Neuronal stem cell (in vitro differentiated cells): ENCODE measurements around the gene CCDC137.

Experiments
- DNase-seq: peaks from one replicate; pipeline ENCODE4 v3.0.0-alpha.2; 2013; ENCODE audit warnings: low spot score
- H2AFZ ChIP-seq: one replicate; pipeline ENCODE4 v1.6.1; 2013; ENCODE audit warnings: mild to moderate bottlenecking, low read length, inconsistent platforms
- H2AK5ac ChIP-seq: 2 replicates; pipeline ENCODE4 v1.6.1; 2013; ENCODE audit warnings: low read depth, mild to moderate bottlenecking, inconsistent platforms, low read length, moderate library complexity, mixed read lengths
- H2BK120ac ChIP-seq: 2 replicates; pipeline ENCODE4 v1.6.1; 2013; ENCODE audit warnings: low read depth, mild to moderate bottlenecking, inconsistent platforms, low read length, moderate library complexity, mixed read lengths
- H2BK12ac ChIP-seq: one replicate; pipeline ENCODE4 v1.6.1; 2013; ENCODE audit warnings: low read length, inconsistent platforms
- H2BK15ac ChIP-seq: 2 replicates; pipeline ENCODE4 v1.6.1; 2013; ENCODE audit warnings: mild to moderate bottlenecking, low read length, inconsistent platforms, mixed read lengths
- H2BK5ac ChIP-seq: one replicate; pipeline ENCODE4 v1.6.1; 2013; ENCODE audit warnings: inconsistent platforms, mild to moderate bottlenecking, low read length, moderate library complexity
- H3K14ac ChIP-seq: one replicate; pipeline ENCODE4 v1.6.1; 2013; ENCODE audit warnings: low read length, inconsistent platforms
- H3K18ac ChIP-seq: 2 replicates; pipeline ENCODE4 v1.6.1; 2013; ENCODE audit warnings: low read length, inconsistent platforms
- H3K23ac ChIP-seq: 2 replicates; pipeline ENCODE4 v1.6.1; 2013; ENCODE audit warnings: low read depth, mild to moderate bottlenecking, mixed read lengths, low read length, inconsistent platforms; ENCODE audit not compliant: poor library complexity
- H3K27ac ChIP-seq: replicated peaks from 3 replicates; pipeline ENCODE4 v1.5.1; 2013; ENCODE audit warnings: low read length, inconsistent platforms
- H3K27me3 ChIP-seq, 3 experiments: 2 replicates each; pipeline ENCODE4 v1.6.1; 2013; ENCODE audit warnings: low read length in 3 of 3, mild to moderate bottlenecking in 2 of 3, inconsistent platforms in 1 of 3, low read depth in 1 of 3, mixed read lengths in 1 of 3, moderate library complexity in 1 of 3; ENCODE audit not compliant: control insufficient read depth in 3 of 3, insufficient read depth in 3 of 3
- H3K36me3 ChIP-seq, 2 donors: replicated peaks in 1 of 2; 2 replicates each; pipeline ENCODE4 v1.6.1; 2013; ENCODE audit warnings: low read length in 2 of 2; ENCODE audit not compliant: control insufficient read depth in 2 of 2, insufficient read depth in 2 of 2
- H3K4ac ChIP-seq: 2 replicates; pipeline ENCODE4 v1.6.1; 2013; ENCODE audit warnings: inconsistent platforms, mild to moderate bottlenecking, low read length, moderate library complexity
- H3K4me1 ChIP-seq, 2 donors: 1 replicate in 1 of 2; 2 replicates in 1 of 2; pipeline ENCODE4 v1.6.1; 2013; ENCODE audit warnings: low read length in 2 of 2, low read depth in 1 of 2; ENCODE audit not compliant: control insufficient read depth in 2 of 2, insufficient read depth in 1 of 2
- H3K4me2 ChIP-seq: one replicate; pipeline ENCODE4 v1.6.1; 2013; ENCODE audit warnings: mild to moderate bottlenecking, low read length, inconsistent platforms; ENCODE audit not compliant: insufficient read depth, poor library complexity, severe bottlenecking
- H3K4me3 ChIP-seq, 2 donors: 2 replicates each; pipeline ENCODE4 v1.5.1; 2013; ENCODE audit warnings: low read length in 2 of 2, mild to moderate bottlenecking in 2 of 2, inconsistent platforms in 1 of 2, moderate library complexity in 1 of 2
- H3K79me1 ChIP-seq: one replicate; pipeline ENCODE4 v1.6.1; 2013; ENCODE audit warnings: low read depth, mild to moderate bottlenecking, inconsistent platforms, low read length, moderate library complexity
- H3K9ac ChIP-seq: one replicate; pipeline ENCODE4 v1.6.1; 2013; ENCODE audit warnings: mild to moderate bottlenecking, low read depth, low read length, inconsistent platforms; ENCODE audit not compliant: poor library complexity
- H3K9me3 ChIP-seq, 2 donors: replicated peaks in 1 of 2; 2 replicates each; pipeline versions ENCODE3 to v1.6.1; 2013; ENCODE audit warnings: low read length in 2 of 2, mild to moderate bottlenecking in 2 of 2, inconsistent platforms in 1 of 2, low read depth in 1 of 2, mixed read lengths in 1 of 2, moderate library complexity in 1 of 2; ENCODE audit not compliant: control insufficient read depth in 2 of 2, insufficient read depth in 1 of 2
- H4K8ac ChIP-seq: one replicate; pipeline ENCODE4 v1.6.1; 2013; ENCODE audit warnings: low read depth, mild to moderate bottlenecking, inconsistent platforms, low read length, moderate library complexity
- H4K91ac ChIP-seq: one replicate; pipeline ENCODE4 v1.6.1; 2013; ENCODE audit warnings: low read length, low read depth, mild to moderate bottlenecking, inconsistent platforms; ENCODE audit not compliant: poor library complexity
- WGBS, 2 donors: extraction: QIAGEN DNeasy Blood & Tissue Kit; methylation state at CpG; one replicate each; pipeline ENCODE4 v1.1.7; 2013; ENCODE audit warnings: missing lambda C conversion rate in 2 of 2, mixed read lengths in 1 of 2; ENCODE audit not compliant: insufficient read length in 2 of 2, insufficient replicate concordance in 1 of 2; ENCODE audit errors: extremely low coverage in 2 of 2; 5-methylcytosine and 5-hydroxymethylcytosine counted together

The CCDC137 gene

DNA sequence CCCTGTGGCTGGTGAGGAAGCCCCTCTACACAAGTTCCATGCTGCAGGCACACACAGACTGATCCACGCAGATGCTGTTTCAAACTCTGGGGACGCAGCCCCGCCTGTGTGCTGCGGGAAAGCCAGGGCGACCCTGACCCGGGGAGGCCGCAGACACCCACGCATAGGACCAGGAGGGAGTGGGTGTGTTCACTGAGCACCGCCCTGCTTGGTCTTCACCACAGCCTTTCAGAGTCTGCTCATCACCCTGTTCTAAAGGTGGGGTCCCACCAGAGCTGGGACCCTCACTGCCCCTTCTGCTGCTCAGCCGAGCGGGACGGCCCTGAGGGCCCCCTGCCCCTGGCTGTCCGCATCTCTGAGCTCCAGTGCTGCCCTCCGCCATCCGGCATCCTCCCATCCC, 22.0 kb upstream of the CCDC137 start:
- Histone ChIP-seq H3K9ac (no peak overlapping the region), H2BK12ac (peak overlapping the region; percentile 10), H3K9me3 (peaks cover 10 to 11% of the 10 kb centered on the region in 2 donors)

GRCh38 chr17:81644976-81645952, 21.3 kb upstream of the CCDC137 start:
- Histone ChIP-seq H3K4me3 (peak overlapping the region in 1 of 2 donors; percentile 3), H2AK5ac (no peak overlapping the region), H2BK120ac (no peak overlapping the region), H3K9me3 (peaks cover 11 to 12% of the 10 kb centered on the region in 2 donors), H2AFZ (no peak overlapping the region), H2BK12ac (peak overlapping the region; percentile 84), H3K23ac (peak overlapping the region; percentile 75), H3K14ac (peak overlapping the region; percentile 97), H3K79me1 (peaks cover 3% of the 10 kb centered on the region), H2BK5ac (no peak overlapping the region), H3K36me3 (peaks cover 0 to 3% of the 10 kb centered on the region in 2 donors), H3K9ac (peak overlapping the region; percentile 84), H3K27me3 (peaks cover 14 to 30% (median 22%) of the 10 kb centered on the region in 3 experiments), H2BK15ac (peak overlapping the region; percentile 64), H4K91ac (no peak overlapping the region), H3K18ac (no peak overlapping the region), H3K4me2 (no peak overlapping the region), H3K27ac (no peak overlapping the region), H4K8ac (no peak overlapping the region), H3K4me1 (peaks cover 0 to 2% of the 10 kb centered on the region in 2 donors), H3K4ac (no peak overlapping the region)
- DNase-seq = no peak
- WGBS, 2 donors = no CpG with 5 or more reads among the region's 29 CpGs

More for the DNA sequence above, 22.0 kb upstream of the CCDC137 start:
- Histone ChIP-seq H3K4me3 (no peak overlapping the region), H3K4me1 (peaks cover 0 to 2% of the 10 kb centered on the region in 2 donors), H3K79me1 (no peaks in the 10 kb centered on the region), H4K91ac (no peak overlapping the region), H3K4me2 (no peak overlapping the region), H3K18ac (peak overlapping the region; percentile 48), H3K14ac (peak overlapping the region; percentile 6), H2BK15ac (peak overlapping the region; percentile 37), H4K8ac (no peak overlapping the region), H3K36me3 (peaks cover 0 to 3% of the 10 kb centered on the region in 2 donors), H3K27ac (no peak overlapping the region), H3K27me3 (peaks cover 14 to 26% (median 22%) of the 10 kb centered on the region in 3 experiments), H2BK120ac (no peak overlapping the region), H3K23ac (peak overlapping the region; percentile 20), H2AFZ (no peak overlapping the region), H2AK5ac (no peak overlapping the region), H3K4ac (peak overlapping the region; percentile 37), H2BK5ac (no peak overlapping the region)
- WGBS, 2 donors = no CpG with 5 or more reads among the region's 15 CpGs
- no peak for DNase-seq

DNA sequence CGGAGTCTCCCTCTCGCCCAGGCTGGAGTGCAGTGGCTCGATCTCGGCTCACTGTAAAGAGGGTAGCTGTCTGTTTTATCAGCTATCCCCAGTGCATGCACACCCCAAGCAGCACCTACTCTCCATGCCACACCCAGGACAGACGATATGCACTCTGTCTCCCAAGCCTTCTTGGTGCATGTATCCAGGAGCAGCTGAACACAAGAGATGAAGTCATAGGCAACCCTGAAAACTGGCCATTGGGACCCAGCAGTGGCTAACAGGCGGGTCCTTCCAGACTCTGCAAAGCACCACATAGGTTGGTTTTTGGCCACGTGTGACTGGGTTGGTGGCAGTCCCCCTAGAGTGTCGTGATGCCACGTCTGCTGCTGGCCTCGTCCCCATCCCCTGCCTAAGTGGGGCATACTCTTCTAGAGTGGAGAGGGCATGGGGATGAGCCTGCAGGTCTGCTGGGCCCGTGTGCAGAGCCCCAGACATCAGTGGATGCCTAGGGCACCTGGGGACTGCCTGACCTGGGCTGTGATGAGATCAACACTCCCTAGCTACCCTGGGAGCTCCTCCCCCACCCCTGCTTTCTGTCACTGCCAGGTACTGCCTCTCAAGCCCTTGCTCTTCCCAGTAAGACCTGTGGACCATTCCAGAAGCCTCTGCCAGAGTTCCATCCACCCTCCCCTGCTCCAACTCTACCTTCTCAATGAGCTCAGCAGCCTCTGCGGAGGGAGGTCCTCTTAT, 19.5 kb upstream of the CCDC137 start:
- H2BK120ac ChIP-seq = no peak overlapping the region
- H3K9me3 ChIP-seq = peaks cover 11 to 12% of the 10 kb centered on the region in 2 donors
- peaks cover 14 to 30% (median 22%) of the 10 kb centered on the region in 3 experiments for H3K27me3 ChIP-seq
- peaks cover 0 to 3% of the 10 kb centered on the region in 2 donors for H3K36me3 ChIP-seq
- no peak overlapping the region for H3K27ac ChIP-seq
- peaks cover 4% of the 10 kb centered on the region for H3K79me1 ChIP-seq
- H3K4me1 ChIP-seq = peaks cover 0 to 4% of the 10 kb centered on the region in 2 donors
- no peak overlapping the region for H2BK15ac ChIP-seq
- H4K8ac ChIP-seq = no peak overlapping the region
- H3K14ac ChIP-seq = no peak overlapping the region
- no peak overlapping the region for H3K4me2 ChIP-seq
- no peak overlapping the region for H4K91ac ChIP-seq
- peak overlapping the region; percentile 22 for H2BK5ac ChIP-seq
- no peak overlapping the region for H3K9ac ChIP-seq
- H3K23ac ChIP-seq = peak overlapping the region; percentile 45
- H3K4ac ChIP-seq = no peak overlapping the region
- H2AK5ac ChIP-seq = no peak overlapping the region
- no peak overlapping the region for H2AFZ ChIP-seq
- H3K18ac ChIP-seq = no peak overlapping the region
- H3K4me3 ChIP-seq = no peak overlapping the region
- no peak overlapping the region for H2BK12ac ChIP-seq
- no peak for DNase-seq
- no CpG with 5 or more reads among the region's 12 CpGs for WGBS, 2 donors
